Right atrium auricular region (tissue), 2 donors: ENCODE data around the gene E2F6. TPM values are rescaled to one million over a fixed set of nuclear protein-coding genes. Genes with fewer than 3 reads are reported as not detected.

ENCODE experiments used
- DNase-seq: peaks from one replicate; pipeline ENCODE4 v3.0.0-alpha.2; 2019; ENCODE audit warnings: low spot score
- H3K27ac ChIP-seq, 2 donors: fragments of 200-600 bp; sonication (generic); 1 replicate in 1 of 2; 2 replicates in 1 of 2; pipeline ENCODE4 v1.5.1; 2016 to 2019
- H3K27me3 ChIP-seq, 2 donors: fragments of 200-600 bp; sonication (generic); one replicate each; pipeline versions ENCODE4 v1.5.1 to v1.6.0; 2017 to 2019
- H3K36me3 ChIP-seq: fragments of 200-600 bp; sonication (generic); one replicate; pipeline ENCODE4 v1.5.1; 2016
- H3K4me1 ChIP-seq, 2 donors: fragments of 200-600 bp; sonication (generic); one replicate each; pipeline versions ENCODE4 v1.5.1 to v1.6.0; 2017 to 2019
- H3K4me3 ChIP-seq, 2 donors: fragments of 200-600 bp; sonication (generic); 1 replicate in 1 of 2; 2 replicates in 1 of 2; pipeline ENCODE4 v1.5.1; 2017 to 2019; ENCODE audit warnings: mild to moderate bottlenecking in 1 of 2, moderate library complexity in 1 of 2
- H3K9me3 ChIP-seq, 2 donors: fragments of 200-600 bp; sonication (generic); one replicate each; pipeline ENCODE4 v1.5.1; 2019
- total RNA-seq, 2 donors: library from RNA; depleted of rRNA; stranded (reverse); fragments of >200 nt; gene quantifications; one replicate each; pipeline ENCODE4 v1.1.0, GENCODE V29; 2016
- TF ChIP-seq, protein P1 (sequence below), 2 donors: fragments of 200-600 bp; sonication (generic); IDR thresholded peaks; one replicate each; pipeline ENCODE4 v1.5.1; 2019; ENCODE audit warnings: antibody characterized with exemption in 2 of 2

The E2F6 gene
- total RNA-seq, 2 donors from 2014 or later, result 19.1 to 20.2 TPM

DNA sequence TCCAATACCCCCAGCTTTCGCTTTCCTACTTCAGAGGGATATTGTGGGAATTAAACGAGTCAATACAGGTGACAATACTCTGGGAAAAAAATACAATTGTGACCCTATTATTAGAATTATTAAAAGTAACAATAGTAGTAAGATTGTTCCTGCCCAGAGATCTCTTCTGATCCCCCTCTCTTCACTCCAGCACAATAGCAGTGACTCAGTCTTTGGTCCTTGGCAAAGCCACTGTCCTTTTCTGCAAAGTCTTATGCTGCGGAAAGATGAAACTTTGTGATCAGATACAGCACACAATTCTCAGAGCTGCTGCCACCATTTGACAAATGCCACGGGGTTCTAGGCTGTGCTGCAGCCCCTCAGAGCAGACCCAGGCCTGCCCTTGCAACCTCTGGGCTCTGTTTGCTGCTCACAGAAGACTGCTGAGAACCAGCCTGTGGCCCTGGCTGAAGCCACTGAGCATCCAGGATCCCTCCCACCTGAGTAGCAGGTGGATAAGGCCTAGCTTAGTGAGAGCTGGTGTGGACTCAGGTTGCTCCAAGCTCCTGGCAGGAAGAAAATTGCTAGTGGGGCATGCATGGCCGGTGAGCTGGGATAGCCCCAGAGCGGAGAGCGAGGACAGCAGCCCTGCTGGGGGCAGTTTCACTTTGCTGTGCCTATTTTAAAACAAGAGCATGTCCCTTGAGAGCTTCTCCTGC is 61.4 kb downstream of the E2F6 start:
- peak overlapping the region; percentile 74 to 85 for H3K27ac ChIP-seq

DNA sequence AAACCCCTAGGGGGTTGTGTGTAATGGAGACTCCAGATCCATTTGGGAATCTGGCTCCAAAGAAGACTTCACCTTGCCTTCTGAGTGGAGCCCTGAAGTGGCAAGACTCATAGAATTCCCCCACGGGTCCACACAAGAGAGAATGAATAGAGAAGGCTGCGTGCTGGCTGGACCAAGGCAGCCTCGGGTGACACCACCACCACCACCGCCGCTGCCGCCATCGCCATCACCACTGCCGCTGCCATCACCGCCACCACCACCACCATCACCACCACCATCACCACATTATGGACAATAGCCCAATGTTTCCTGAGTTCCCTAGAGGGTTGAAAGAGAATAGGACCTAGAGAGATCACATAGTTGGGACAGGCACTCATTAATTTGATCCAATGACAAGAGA is 63.5 kb downstream of the E2F6 start:
- no peaks in the 10 kb centered on the region for H3K9me3 ChIP-seq
- TF ChIP-seq, protein P1, sequence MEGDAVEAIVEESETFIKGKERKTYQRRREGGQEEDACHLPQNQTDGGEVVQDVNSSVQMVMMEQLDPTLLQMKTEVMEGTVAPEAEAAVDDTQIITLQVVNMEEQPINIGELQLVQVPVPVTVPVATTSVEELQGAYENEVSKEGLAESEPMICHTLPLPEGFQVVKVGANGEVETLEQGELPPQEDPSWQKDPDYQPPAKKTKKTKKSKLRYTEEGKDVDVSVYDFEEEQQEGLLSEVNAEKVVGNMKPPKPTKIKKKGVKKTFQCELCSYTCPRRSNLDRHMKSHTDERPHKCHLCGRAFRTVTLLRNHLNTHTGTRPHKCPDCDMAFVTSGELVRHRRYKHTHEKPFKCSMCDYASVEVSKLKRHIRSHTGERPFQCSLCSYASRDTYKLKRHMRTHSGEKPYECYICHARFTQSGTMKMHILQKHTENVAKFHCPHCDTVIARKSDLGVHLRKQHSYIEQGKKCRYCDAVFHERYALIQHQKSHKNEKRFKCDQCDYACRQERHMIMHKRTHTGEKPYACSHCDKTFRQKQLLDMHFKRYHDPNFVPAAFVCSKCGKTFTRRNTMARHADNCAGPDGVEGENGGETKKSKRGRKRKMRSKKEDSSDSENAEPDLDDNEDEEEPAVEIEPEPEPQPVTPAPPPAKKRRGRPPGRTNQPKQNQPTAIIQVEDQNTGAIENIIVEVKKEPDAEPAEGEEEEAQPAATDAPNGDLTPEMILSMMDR (IDR thresholded peaks at IDR 0.05), result no peak
- H3K27ac ChIP-seq, result peak overlapping the region in 1 of 2 donors; percentile 74
- peaks cover 0 to 23% of the 10 kb centered on the region in 2 donors for H3K4me1 ChIP-seq
- H3K36me3 ChIP-seq, result no peaks in the 10 kb centered on the region
- H3K27me3 ChIP-seq, result no peaks in the 10 kb centered on the region
- no peak overlapping the region for H3K4me3 ChIP-seq
- no peak for DNase-seq

More for the DNA sequence above, 61.4 kb downstream of the E2F6 start:
- Histone ChIP-seq H3K4me3 (no peak overlapping the region), H3K27me3 (no peaks in the 10 kb centered on the region), H3K36me3 (no peaks in the 10 kb centered on the region), H3K4me1 (peaks cover 0 to 19% of the 10 kb centered on the region in 2 donors), H3K9me3 (no peaks in the 10 kb centered on the region)
- TF ChIP-seq, protein P1 (IDR thresholded peaks at IDR 0.05), result no peak
- no peak for DNase-seq

DNA sequence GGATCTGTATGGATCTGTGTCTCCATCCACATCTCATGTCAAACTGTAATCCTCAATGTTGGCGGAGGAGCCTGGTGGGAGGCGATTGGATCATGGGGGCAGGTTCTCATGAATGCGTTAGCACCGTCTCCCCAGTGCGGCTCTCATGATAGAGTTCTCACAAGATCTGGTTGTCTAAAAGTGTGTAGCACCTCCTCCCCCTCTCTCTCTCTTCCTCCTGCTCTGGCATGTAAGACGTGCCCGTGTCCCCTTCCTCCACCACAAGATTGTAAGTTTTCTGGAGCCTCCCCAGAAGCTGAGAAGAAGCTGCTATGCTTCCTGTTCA is 66.6 kb downstream of the E2F6 start:
- no peak overlapping the region for H3K4me3 ChIP-seq
- H3K27me3 ChIP-seq, result no peaks in the 10 kb centered on the region
- peaks cover 0 to 37% of the 10 kb centered on the region in 2 donors for H3K4me1 ChIP-seq
- no peaks in the 10 kb centered on the region for H3K9me3 ChIP-seq
- no peak overlapping the region for H3K27ac ChIP-seq
- no peaks in the 10 kb centered on the region for H3K36me3 ChIP-seq
- TF ChIP-seq, protein P1 (IDR thresholded peaks at IDR 0.05), result no peak
- no peak for DNase-seq

DNA sequence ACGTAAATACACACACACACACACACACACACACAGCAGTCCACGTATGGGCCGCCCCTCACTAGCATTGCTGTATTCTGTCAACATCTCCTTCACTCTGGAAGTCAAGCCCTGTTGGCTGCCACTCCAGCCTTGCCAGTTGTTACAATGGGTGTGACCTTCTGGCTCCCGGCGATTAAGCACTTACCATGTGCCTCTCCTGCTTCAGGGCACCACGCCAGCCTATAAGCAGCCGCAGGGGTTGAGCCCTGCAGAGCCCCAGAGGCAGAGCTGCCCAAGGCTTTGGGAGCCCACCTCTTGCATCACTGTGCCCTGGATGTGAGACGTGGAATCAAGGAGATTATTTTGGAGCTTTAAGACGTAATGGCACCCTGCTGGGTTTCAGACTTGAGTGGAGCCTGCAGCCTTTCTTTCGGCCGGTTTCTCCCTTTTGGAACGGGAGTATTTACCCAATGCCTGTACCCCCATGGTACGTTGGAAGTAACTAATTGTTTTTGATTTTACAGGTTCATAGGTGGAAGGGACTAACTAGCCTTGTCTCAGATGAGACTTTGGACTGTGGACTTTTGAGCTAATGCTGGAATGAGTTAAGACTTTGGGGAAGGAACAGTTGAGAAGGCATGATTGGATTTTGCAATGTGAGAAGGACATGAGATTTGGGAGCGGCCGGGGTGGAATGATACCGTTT is 67.1 kb downstream of the E2F6 start:
- TF ChIP-seq, protein P1 (IDR thresholded peaks at IDR 0.05), result no peak
- Histone ChIP-seq H3K9me3 (no peaks in the 10 kb centered on the region), H3K36me3 (no peaks in the 10 kb centered on the region), H3K27ac (no peak overlapping the region), H3K4me1 (peaks cover 0 to 33% of the 10 kb centered on the region in 2 donors), H3K4me3 (no peak overlapping the region), H3K27me3 (no peaks in the 10 kb centered on the region)
- no peak for DNase-seq

DNA sequence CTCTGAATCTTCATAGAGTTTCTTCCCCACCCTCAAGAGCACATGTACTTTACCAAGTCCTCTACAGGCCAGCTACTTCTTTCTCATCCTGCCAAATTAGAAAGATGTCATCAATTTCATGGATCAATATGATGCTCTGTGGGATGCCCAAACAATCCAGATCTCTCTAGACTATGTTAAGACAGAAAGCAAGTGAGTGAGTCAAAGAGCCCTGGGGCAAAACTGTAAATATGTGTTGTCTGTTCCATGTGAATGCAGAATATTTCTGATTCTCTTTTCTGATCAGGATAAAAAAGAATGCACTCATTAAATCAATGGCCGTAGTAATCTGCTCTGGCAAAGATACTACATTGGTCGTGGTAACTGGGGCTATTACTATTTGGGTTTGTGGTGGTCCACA is 68.4 kb downstream of the E2F6 start:
- H3K9me3 ChIP-seq, result no peaks in the 10 kb centered on the region
- no peaks in the 10 kb centered on the region for H3K36me3 ChIP-seq
- no peaks in the 10 kb centered on the region for H3K27me3 ChIP-seq
- H3K27ac ChIP-seq, result no peak overlapping the region
- TF ChIP-seq, protein P1 (IDR thresholded peaks at IDR 0.05), result no peak
- H3K4me1 ChIP-seq, result peaks cover 0 to 43% of the 10 kb centered on the region in 2 donors
- DNase-seq, result no peak
- H3K4me3 ChIP-seq, result no peak overlapping the region
